ENCODE results near the gene ARHGEF4. TPM values are rescaled to one million over a fixed set of nuclear protein-coding genes. Genes with fewer than 3 reads are reported as not detected.

The ARHGEF4 gene
- polyA plus RNA-seq, 1 donor (not counting 4 experiments of a cell fraction or from before 2014, with no cell fraction given): 22.6 TPM

DNA sequence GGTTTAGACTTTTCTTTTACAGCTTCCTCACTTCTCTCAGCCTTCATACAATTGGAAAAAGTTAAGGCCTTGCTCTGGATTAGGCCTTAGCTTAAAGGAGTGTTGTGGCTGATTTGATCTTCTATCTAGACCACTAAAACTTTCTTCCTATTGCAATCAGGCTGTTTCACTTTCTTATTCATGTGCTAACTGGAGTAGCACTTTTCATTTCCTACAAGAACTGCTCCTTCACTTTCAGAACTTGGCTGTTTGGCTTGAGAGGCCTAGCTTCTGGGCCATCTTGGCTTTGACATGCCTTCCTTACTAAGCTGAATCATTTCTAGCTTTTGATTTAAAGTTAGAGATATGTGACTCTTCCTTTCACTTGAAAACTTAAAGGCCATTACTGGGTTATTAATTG, 114.3 kb downstream of the ARHGEF4 start:
- peaks cover 5 to 11% of the 10 kb centered on the region in 2 experiments for H3K36me3 ChIP-seq (ENCODE audit: control insufficient read depth in 2 of 2, extremely low read depth in 1 of 2, insufficient read depth in 2 of 2, low read length in 2 of 2)
- H3K9ac ChIP-seq (ENCODE audit: control insufficient read depth, extremely low read depth, insufficient read depth, low read length): no peak overlapping the region
- peaks cover 9% of the 10 kb centered on the region for H3K4me1 ChIP-seq (ENCODE audit: control insufficient read depth, extremely low read depth, insufficient read depth, low read length)
- TF ChIP-seq, protein P1, sequence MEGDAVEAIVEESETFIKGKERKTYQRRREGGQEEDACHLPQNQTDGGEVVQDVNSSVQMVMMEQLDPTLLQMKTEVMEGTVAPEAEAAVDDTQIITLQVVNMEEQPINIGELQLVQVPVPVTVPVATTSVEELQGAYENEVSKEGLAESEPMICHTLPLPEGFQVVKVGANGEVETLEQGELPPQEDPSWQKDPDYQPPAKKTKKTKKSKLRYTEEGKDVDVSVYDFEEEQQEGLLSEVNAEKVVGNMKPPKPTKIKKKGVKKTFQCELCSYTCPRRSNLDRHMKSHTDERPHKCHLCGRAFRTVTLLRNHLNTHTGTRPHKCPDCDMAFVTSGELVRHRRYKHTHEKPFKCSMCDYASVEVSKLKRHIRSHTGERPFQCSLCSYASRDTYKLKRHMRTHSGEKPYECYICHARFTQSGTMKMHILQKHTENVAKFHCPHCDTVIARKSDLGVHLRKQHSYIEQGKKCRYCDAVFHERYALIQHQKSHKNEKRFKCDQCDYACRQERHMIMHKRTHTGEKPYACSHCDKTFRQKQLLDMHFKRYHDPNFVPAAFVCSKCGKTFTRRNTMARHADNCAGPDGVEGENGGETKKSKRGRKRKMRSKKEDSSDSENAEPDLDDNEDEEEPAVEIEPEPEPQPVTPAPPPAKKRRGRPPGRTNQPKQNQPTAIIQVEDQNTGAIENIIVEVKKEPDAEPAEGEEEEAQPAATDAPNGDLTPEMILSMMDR (optimal IDR thresholded peaks at IDR 0.05 in 1 of 3, IDR thresholded peaks at IDR 0.05 in 1 of 3, conservative IDR thresholded peaks at IDR 0.05 in 1 of 3; ENCODE audit: extremely low read depth in 1 of 3, insufficient read depth in 2 of 3, low read length in 3 of 3): no peak
- TF ChIP-seq EZH2 (IDR thresholded peaks at IDR 0.05; ENCODE audit: low read length): no peak
- no peak overlapping the region for H3K4me2 ChIP-seq (ENCODE audit: control insufficient read depth, extremely low read depth, insufficient read depth, low read depth, low read length)
- H3K27ac ChIP-seq (ENCODE audit: control insufficient read depth, insufficient read depth, low read length): no peak overlapping the region
- H3K9me1 ChIP-seq (ENCODE audit: control insufficient read depth, extremely low read depth, insufficient read depth, low read length): no peaks in the 10 kb centered on the region
- no peaks in the 10 kb centered on the region for H3K27me3 ChIP-seq (ENCODE audit: control insufficient read depth, extremely low read depth, insufficient read depth, low read length)
- FAIRE-seq (no peak), DNase-seq (ENCODE audit: low read depth, low spot score) (no peak)
- dilution Hi-C loops (cut with MboI; ENCODE audit: extremely low pct_ligation_motif_present, low sequenced_read_pairs): no loop called here
- H2AFZ ChIP-seq (ENCODE audit: control insufficient read depth, low read length): no peak overlapping the region
- no peak overlapping the region for H3K4me3 ChIP-seq (ENCODE audit: control insufficient read depth in 2 of 3, extremely low read depth in 1 of 3, insufficient read depth in 2 of 3, low read depth in 1 of 3, low read length in 3 of 3)
- H4K20me1 ChIP-seq (ENCODE audit: control insufficient read depth, extremely low read depth, insufficient read depth, low read length): no peaks in the 10 kb centered on the region
- H3K9me3 ChIP-seq (ENCODE audit: control insufficient read depth, low read depth, low read length): no peaks in the 10 kb centered on the region
- no peaks in the 10 kb centered on the region for H3K79me2 ChIP-seq (ENCODE audit: control insufficient read depth, insufficient read depth, low read length)

DNA sequence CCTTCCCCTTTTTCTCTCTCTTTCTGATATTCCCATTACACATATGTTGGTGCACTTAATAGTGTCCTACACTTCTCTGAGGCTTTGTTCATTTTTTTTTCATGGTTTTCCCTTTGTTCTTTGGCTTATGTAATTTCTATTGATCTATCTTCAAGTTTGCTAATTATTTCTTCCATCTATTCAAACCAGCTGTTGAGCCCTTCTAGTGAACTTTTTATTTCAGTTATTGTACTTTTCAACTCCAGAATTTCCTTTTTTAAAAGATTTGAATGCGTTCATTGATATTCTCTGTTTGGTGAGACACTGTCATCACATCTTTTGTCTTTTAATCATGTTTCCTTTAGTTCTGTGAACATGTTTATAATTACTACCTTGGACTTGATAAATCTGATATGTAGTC, 118.2 kb downstream of the ARHGEF4 start:
- Histone ChIP-seq H3K36me3 (ENCODE audit: control insufficient read depth in 2 of 2, extremely low read depth in 1 of 2, insufficient read depth in 2 of 2, low read length in 2 of 2) (peaks cover 0 to 3% of the 10 kb centered on the region in 2 experiments), H3K79me2 (ENCODE audit: control insufficient read depth, insufficient read depth, low read length) (no peaks in the 10 kb centered on the region), H2AFZ (ENCODE audit: control insufficient read depth, low read length) (no peak overlapping the region), H3K9ac (ENCODE audit: control insufficient read depth, extremely low read depth, insufficient read depth, low read length) (no peak overlapping the region), H3K4me2 (ENCODE audit: control insufficient read depth, extremely low read depth, insufficient read depth, low read depth, low read length) (no peak overlapping the region), H3K4me1 (ENCODE audit: control insufficient read depth, extremely low read depth, insufficient read depth, low read length) (peaks cover 7% of the 10 kb centered on the region), H3K9me3 (ENCODE audit: control insufficient read depth, low read depth, low read length) (no peaks in the 10 kb centered on the region), H3K27me3 (ENCODE audit: control insufficient read depth, extremely low read depth, insufficient read depth, low read length) (no peaks in the 10 kb centered on the region), H4K20me1 (ENCODE audit: control insufficient read depth, extremely low read depth, insufficient read depth, low read length) (no peaks in the 10 kb centered on the region), H3K4me3 (ENCODE audit: control insufficient read depth in 2 of 3, extremely low read depth in 1 of 3, insufficient read depth in 2 of 3, low read depth in 1 of 3, low read length in 3 of 3) (no peak overlapping the region), H3K27ac (ENCODE audit: control insufficient read depth, insufficient read depth, low read length) (no peak overlapping the region), H3K9me1 (ENCODE audit: control insufficient read depth, extremely low read depth, insufficient read depth, low read length) (no peaks in the 10 kb centered on the region)
- dilution Hi-C loops (cut with MboI; ENCODE audit: extremely low pct_ligation_motif_present, low sequenced_read_pairs): no loop called here
- FAIRE-seq (no peak), DNase-seq (ENCODE audit: low read depth, low spot score) (no peak)
- TF ChIP-seq, protein P1 (optimal IDR thresholded peaks at IDR 0.05 in 1 of 3, IDR thresholded peaks at IDR 0.05 in 1 of 3, conservative IDR thresholded peaks at IDR 0.05 in 1 of 3; ENCODE audit: extremely low read depth in 1 of 3, insufficient read depth in 2 of 3, low read length in 3 of 3): no peak
- TF ChIP-seq EZH2 (IDR thresholded peaks at IDR 0.05; ENCODE audit: low read length): no peak

Data from keratinocyte (primary cell).